Tibial nerve (tissue), 4 donors: Measurements from ENCODE around the gene SPAG8. TPM values are rescaled to one million over a fixed set of nuclear protein-coding genes. Genes with fewer than 3 reads are reported as not detected.

Experiments used
- DNase-seq, 2 donors: peaks; one replicate each; pipeline ENCODE4 v3.0.0-alpha.2; 2019; ENCODE audit warnings: low spot score in 2 of 2
- H3K27ac ChIP-seq, 4 donors: fragments of 200-600 bp; sonication (generic) in 3 of 4; one replicate each; pipeline ENCODE4 v1.5.1; 2017 to 2019; ENCODE audit warnings: mild to moderate bottlenecking in 1 of 4
- H3K27me3 ChIP-seq, 2 donors: fragments of 200-600 bp; sonication (generic) in 1 of 2; one replicate each; pipeline versions ENCODE4 v1.5.1 to v1.6.0; 2017 to 2019
- H3K36me3 ChIP-seq, 3 donors: fragments of 200-600 bp; sonication (generic); one replicate each; pipeline ENCODE4 v1.5.1; 2018 to 2019
- H3K4me1 ChIP-seq, 4 donors: fragments of 200-600 bp; sonication (generic) in 3 of 4; one replicate each; pipeline ENCODE4 v1.5.1; 2017 to 2019
- H3K4me3 ChIP-seq, 4 donors: fragments of 200-600 bp; sonication (generic) in 3 of 4; one replicate each; pipeline ENCODE4 v1.5.1; 2017 to 2019; ENCODE audit warnings: mild to moderate bottlenecking in 1 of 4, moderate library complexity in 1 of 4
- H3K9me3 ChIP-seq, 4 donors: fragments of 200-600 bp; sonication (generic) in 3 of 4; one replicate each; pipeline ENCODE4 v1.5.1; 2017 to 2019
- EP300 ChIP-seq, 2 donors: sonication (generic); formaldehyde crosslinking; IDR thresholded peaks; one replicate each; pipeline ENCODE4 v1.6.1; 2017; ENCODE audit warnings: antibody characterized with exemption in 2 of 2, mild to moderate bottlenecking in 1 of 2
- POLR2A ChIP-seq, 2 donors: fragments of 450-650 bp; IDR thresholded peaks; one replicate each; pipeline ENCODE4 v1.6.1; 2017; ENCODE audit warnings: antibody characterized with exemption in 2 of 2, mild to moderate bottlenecking in 2 of 2, moderate library complexity in 2 of 2
- WGBS, 2 donors: methylation state at CpG; one replicate each; pipeline ENCODE4 v1.1.5; 2018; 5-methylcytosine and 5-hydroxymethylcytosine counted together
- total RNA-seq, 4 donors: library from RNA; depleted of rRNA; stranded (reverse); fragments of >200 nt; gene quantifications; one replicate each; pipeline ENCODE4 v1.1.0, GENCODE V29; 2016
- TF ChIP-seq, protein P1 (sequence below), 5 experiments: fragments of 200-600 bp in 3 of 5; fragments of 450-650 bp in 2 of 5; sonication (generic) in 3 of 5; IDR thresholded peaks; one replicate each; pipeline ENCODE4 v1.5.1; 2016 to 2019; ENCODE audit warnings: antibody characterized with exemption in 5 of 5, mild to moderate bottlenecking in 3 of 5, moderate library complexity in 2 of 5

SPAG8 gene
- total RNA-seq, 4 donors from 2014 or later = 2.6 to 4.0 (median 3.5) TPM

- H3K27ac ChIP-seq = no peak overlapping the region
- WGBS, 2 donors = 82 to 89% methylated on average over 1 of the region's 1 CpG
- no peak for TF ChIP-seq EP300 (IDR thresholded peaks at IDR 0.05)
- no peak for TF ChIP-seq POLR2A (IDR thresholded peaks at IDR 0.05)
- TF ChIP-seq, protein P1, sequence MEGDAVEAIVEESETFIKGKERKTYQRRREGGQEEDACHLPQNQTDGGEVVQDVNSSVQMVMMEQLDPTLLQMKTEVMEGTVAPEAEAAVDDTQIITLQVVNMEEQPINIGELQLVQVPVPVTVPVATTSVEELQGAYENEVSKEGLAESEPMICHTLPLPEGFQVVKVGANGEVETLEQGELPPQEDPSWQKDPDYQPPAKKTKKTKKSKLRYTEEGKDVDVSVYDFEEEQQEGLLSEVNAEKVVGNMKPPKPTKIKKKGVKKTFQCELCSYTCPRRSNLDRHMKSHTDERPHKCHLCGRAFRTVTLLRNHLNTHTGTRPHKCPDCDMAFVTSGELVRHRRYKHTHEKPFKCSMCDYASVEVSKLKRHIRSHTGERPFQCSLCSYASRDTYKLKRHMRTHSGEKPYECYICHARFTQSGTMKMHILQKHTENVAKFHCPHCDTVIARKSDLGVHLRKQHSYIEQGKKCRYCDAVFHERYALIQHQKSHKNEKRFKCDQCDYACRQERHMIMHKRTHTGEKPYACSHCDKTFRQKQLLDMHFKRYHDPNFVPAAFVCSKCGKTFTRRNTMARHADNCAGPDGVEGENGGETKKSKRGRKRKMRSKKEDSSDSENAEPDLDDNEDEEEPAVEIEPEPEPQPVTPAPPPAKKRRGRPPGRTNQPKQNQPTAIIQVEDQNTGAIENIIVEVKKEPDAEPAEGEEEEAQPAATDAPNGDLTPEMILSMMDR (IDR thresholded peaks at IDR 0.05) = no peak
- DNase-seq = no peak
- no peaks in the 10 kb centered on the region for H3K27me3 ChIP-seq
- peaks cover 0 to 25% (median 13%) of the 10 kb centered on the region in 4 donors for H3K4me1 ChIP-seq
- H3K36me3 ChIP-seq = no peaks in the 10 kb centered on the region
- H3K4me3 ChIP-seq = no peak overlapping the region
- H3K9me3 ChIP-seq = no peaks in the 10 kb centered on the region
These were observed 42.3 kb downstream of the SPAG8 start for GRCh38 chr9:35769763-35770162.

DNA sequence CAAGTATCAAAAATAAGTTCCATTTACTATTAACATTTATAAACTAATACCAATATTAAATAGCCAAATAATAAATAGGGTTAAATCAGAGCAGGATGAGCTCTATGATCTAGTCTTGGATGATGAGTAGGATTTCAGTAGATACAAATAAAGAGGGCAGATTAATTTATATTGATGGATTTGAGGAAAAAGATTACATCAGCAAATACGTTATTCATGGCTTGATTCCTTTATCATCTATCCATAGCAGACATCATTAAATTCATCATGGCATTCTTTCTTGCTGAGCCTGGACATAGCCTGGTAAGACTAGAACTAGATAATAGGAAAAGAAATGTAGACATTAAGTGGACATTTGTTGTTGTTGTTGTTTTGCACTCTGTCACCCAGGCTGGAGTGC, 44.6 kb downstream of the SPAG8 start:
- Histone ChIP-seq H3K4me1 (peaks cover 0 to 25% (median 13%) of the 10 kb centered on the region in 4 donors), H3K9me3 (no peaks in the 10 kb centered on the region), H3K4me3 (no peak overlapping the region), H3K36me3 (no peaks in the 10 kb centered on the region), H3K27ac (no peak overlapping the region), H3K27me3 (no peaks in the 10 kb centered on the region)
- no peak for DNase-seq
- WGBS, 2 donors = 95 to 96% methylated on average over 1 of the region's 1 CpG
- TF ChIP-seq, protein P1 (IDR thresholded peaks at IDR 0.05) = no peak
- TF ChIP-seq EP300 (IDR thresholded peaks at IDR 0.05) (no peak), POLR2A (IDR thresholded peaks at IDR 0.05) (no peak)

DNA sequence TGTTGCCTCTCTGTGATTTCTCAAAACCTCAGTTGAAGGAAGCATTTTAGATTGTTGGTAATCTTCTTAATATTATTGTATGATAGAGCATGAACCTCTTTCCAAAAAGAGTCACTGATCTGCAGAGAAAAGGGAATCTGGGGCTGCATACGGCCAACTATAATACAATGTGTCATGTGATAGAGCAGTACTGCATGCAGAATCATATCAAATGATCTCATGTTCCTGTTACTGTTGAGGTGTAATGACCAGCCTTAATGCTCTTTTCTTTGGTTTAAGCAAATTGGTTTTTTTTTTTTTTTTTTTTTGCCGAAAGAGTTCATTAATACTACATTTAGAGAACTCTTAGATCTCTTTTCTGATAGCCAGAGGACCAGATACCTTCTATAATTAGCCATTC, 45.1 kb downstream of the SPAG8 start:
- Histone ChIP-seq H3K4me1 (peaks cover 0 to 24% (median 11%) of the 10 kb centered on the region in 4 donors), H3K9me3 (no peaks in the 10 kb centered on the region), H3K36me3 (no peaks in the 10 kb centered on the region), H3K4me3 (no peak overlapping the region), H3K27ac (no peak overlapping the region), H3K27me3 (no peaks in the 10 kb centered on the region)
- no peak for DNase-seq
- no peak for TF ChIP-seq EP300 (IDR thresholded peaks at IDR 0.05)
- TF ChIP-seq POLR2A (IDR thresholded peaks at IDR 0.05) = no peak
- TF ChIP-seq, protein P1 (IDR thresholded peaks at IDR 0.05) = no peak
- WGBS, 2 donors = 71 to 76% methylated on average over 2 of the region's 2 CpGs

DNA sequence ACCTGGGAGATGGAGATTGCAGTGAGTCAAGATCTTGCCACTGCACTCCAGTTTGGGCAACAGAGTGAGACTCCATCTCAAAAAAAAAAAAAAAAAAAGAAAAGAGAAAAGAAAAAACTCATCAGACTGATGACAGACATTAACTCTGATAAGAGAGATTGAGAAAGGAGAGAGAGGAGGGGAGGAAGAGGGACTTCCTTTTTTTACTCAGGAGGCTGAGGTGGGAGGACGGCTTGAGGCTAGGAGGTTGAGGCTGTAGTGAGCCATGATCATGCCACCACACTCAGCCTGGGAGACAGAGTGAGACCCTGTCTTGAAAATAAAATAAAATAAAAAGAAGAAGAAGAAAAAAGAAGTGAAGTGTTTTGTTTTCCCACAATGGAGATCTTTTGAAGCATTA, 48.3 kb downstream of the SPAG8 start:
- H3K36me3 ChIP-seq = no peaks in the 10 kb centered on the region
- H3K27ac ChIP-seq = no peak overlapping the region
- TF ChIP-seq EP300 (IDR thresholded peaks at IDR 0.05) (no peak), POLR2A (IDR thresholded peaks at IDR 0.05) (no peak)
- TF ChIP-seq, protein P1 (IDR thresholded peaks at IDR 0.05) = no peak
- no peaks in the 10 kb centered on the region for H3K27me3 ChIP-seq
- no peak for DNase-seq
- 93 to 97% methylated on average over 1 of the region's 1 CpG for WGBS, 2 donors
- H3K4me3 ChIP-seq = no peak overlapping the region
- H3K4me1 ChIP-seq = peaks cover 0 to 21% (median 3%) of the 10 kb centered on the region in 4 donors
- no peaks in the 10 kb centered on the region for H3K9me3 ChIP-seq

DNA sequence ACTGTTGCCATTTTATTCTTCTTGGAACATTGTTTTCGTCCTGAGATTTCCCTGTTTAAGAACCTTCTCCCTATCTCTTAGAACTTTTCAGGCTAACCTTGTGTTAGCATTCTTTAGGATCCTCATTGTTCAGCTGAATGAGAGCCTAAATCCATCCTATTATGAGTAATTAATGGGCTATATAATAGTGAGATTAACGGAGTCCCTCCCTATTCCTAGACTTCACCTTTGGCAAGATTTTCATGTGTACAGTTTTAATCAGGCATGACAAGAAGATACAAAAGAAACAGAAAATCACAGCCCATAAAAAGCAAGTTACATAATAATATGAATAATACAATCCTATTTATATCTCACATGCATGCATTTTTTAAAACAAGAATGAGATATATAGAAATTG, 48.9 kb downstream of the SPAG8 start:
- peaks cover 0 to 28% (median 6%) of the 10 kb centered on the region in 4 donors for H3K4me1 ChIP-seq
- H3K4me3 ChIP-seq = no peak overlapping the region
- H3K36me3 ChIP-seq = no peaks in the 10 kb centered on the region
- TF ChIP-seq, protein P1 (IDR thresholded peaks at IDR 0.05) = no peak
- H3K27me3 ChIP-seq = no peaks in the 10 kb centered on the region
- no peaks in the 10 kb centered on the region for H3K9me3 ChIP-seq
- WGBS, 2 donors = 89 to 91% methylated on average over 2 of the region's 2 CpGs
- DNase-seq = no peak
- H3K27ac ChIP-seq = no peak overlapping the region
